Activated CD4-positive, CD25-positive, alpha-beta regulatory T cell (primary cell): ENCODE results near the gene VSIG2.

ENCODE experiments used
- DNase-seq, 4 experiments: peaks; one replicate each; lab custom pipeline; 2025; lab: John Stamatoyannopoulos, UW

The VSIG2 gene

DNA sequence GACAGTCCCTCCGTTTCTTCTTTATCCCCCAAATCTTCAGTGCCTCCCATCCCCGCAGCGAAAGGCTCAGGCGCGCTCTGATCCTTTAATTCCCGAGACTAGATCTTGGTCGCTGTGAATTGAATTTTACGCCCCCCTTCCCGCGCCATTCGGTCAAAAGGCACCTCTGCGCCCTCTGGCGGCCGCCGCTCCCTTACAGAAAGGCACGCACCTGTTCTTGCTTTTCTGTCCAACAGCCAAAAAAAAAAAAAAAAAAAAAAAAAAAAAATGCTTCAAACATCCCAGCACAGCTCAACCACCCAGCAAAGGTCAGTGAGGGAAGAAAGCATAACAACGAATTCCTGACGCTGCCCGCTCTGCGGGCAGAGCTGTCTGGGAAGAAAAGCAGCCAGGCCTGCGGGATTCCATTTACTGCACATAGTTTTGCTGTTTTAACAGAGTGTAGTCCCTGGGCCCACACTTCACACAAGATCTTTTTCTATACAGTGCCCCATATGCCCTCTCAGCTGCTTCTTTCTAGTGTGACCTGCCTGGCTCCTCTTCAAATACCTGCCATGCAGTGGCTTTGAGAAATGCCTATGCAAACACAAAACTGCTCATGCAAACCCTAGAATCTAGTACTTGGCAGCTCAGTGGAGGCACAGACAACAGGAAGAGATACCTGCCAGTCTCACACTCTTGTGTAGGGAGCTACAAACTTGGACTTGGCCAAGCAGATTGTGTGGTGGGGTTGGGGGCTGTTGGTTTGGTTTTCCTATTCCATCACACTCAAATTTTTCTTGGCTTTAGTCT is 11.3 kb upstream of the VSIG2 start:
- peak; percentile 65 to 76 (median 76) for DNase-seq

DNA sequence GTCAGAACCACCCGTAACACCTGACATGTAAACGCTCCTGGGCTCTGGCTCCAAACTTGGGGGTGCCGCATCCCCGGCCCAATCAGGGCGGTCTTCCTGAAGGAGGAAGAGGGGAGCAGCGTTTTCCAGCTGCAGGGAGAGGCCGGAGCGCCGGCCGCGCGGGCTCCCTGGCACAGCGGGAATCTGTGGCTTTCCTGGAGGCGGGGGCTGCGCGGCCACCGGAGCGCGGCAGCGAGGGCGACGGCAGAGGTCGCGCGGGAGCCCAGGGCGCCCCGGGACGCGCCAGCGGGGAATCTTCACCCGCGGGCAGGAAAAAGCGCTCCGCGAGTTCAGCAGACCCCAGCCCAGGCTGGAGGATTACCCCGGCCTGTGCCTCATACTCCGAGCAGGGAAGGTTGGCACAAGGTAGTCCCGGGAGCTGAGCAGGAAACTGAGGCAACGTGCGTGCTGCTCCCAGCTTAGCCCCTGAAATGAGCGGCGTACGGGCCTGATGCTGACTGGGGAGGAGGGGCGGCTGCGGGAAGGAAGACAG is 10.6 kb upstream of the VSIG2 start:
- DNase-seq: no peak

DNA sequence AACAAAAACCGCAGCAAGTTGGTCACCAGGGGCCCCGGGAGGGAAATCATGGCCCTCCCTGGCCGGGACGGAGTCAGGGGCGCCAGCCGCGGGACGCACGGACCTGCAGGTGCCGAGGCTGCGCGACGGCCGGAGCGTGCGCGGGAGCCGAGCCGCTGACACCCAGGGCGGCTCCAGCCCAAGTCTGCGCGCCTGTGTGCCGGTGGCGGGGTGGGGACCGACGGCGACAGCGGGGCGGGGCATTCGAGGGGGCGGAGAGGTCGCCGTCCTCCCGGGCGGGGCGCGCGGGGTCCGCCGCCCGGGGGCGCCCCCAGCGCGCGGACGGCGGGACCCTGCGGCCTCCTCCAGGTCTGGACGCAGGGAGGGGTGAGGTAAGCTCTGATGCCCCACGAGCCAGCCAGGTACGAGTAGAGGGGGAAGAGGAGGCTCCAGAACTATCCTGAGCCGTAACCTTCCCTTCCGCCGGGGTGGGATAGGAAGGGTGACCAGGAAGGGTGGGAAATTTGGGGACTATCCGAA is 10.1 kb upstream of the VSIG2 start, which contains the start of gene ESAM:
Gene ESAM (minus strand): TSS at position 186 of the 519 bp plus-strand sequence. CDS start 136 bp downstream, at position 50.
- DNase-seq: peak in 3 of 4 experiments; percentile 24 to 47 (median 36)

DNA sequence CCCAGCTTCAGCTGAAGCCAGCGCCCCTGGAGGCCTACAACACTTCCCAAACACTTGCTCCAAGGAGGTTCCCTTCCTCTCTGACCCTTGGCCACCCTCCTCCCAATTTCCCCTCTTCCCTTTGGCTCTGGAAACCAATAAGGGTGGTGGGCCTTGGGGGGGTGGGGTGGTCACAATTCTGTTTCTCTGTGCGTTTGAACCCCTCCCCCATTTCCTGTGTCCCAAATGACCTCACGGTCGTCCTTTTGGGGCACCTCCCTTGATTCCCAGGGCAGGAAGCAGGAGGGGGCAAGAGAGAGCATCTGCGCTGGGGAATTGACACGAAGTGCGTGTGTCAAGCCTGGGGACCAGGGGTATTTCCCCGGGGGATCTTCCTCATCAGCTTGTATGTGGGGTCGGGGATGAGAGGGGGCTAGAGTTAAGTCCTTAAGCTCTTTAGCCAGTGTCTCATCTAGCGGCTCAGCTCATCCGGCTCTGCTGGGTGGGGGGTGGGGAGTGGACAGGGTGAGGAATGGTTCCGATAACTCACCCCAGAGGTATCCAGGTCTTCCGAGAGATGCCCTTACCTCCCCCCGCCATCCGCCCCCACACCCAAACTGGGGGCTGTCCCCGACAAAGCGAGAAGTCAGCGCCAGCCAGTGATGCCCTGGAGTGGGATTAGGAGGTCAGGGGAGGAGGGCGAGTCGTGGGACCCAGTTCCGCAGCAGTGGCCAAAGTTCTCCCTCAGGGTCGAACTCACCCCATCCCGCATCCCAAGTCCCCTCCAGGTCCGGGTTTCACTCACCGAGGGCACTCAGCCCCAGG is 9.4 kb upstream of the VSIG2 start:
- DNase-seq: no peak

DNA sequence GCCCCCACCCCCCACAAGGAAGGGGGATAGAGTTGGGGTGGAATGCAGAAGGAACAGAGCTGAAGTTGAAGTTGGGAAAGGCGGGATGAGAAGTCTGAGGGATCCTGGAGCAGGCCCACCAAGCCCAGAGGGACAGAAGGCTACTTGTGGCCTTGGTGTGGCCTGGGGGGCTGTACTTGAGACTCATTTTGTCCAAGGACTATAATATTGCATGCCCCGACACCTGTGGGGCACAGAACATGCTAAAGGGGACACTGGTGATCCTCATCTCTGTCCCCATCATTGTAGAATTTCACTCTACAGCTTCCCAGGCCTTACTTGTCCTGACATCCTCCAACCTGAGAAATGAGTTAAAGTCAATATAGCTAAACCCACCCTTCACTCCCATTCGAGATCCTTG is 8.8 kb upstream of the VSIG2 start:
- DNase-seq: no peak

DNA sequence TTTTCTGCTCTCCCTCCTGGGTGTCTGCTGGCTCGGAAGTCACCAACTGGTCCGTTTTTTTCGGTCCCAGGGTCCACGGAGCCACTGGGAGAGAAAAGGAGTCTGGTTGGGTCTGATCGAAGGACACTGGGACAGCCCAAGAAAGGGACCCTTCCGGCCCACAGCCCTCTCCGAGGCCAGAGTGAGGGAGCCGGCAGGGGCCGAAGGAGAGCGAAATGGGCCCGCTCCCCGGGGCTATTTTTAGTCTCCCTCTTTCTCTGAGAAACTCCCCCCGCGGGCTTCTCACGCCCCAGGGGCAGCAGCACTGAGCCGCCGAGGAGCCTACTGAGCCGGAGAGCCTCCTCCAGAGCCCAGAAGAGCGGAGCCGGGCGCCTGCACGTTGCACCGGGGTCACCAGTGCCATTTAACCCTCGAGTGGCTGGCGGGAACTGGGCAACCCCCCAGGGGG is 8.2 kb upstream of the VSIG2 start:
- DNase-seq: no peak

DNA sequence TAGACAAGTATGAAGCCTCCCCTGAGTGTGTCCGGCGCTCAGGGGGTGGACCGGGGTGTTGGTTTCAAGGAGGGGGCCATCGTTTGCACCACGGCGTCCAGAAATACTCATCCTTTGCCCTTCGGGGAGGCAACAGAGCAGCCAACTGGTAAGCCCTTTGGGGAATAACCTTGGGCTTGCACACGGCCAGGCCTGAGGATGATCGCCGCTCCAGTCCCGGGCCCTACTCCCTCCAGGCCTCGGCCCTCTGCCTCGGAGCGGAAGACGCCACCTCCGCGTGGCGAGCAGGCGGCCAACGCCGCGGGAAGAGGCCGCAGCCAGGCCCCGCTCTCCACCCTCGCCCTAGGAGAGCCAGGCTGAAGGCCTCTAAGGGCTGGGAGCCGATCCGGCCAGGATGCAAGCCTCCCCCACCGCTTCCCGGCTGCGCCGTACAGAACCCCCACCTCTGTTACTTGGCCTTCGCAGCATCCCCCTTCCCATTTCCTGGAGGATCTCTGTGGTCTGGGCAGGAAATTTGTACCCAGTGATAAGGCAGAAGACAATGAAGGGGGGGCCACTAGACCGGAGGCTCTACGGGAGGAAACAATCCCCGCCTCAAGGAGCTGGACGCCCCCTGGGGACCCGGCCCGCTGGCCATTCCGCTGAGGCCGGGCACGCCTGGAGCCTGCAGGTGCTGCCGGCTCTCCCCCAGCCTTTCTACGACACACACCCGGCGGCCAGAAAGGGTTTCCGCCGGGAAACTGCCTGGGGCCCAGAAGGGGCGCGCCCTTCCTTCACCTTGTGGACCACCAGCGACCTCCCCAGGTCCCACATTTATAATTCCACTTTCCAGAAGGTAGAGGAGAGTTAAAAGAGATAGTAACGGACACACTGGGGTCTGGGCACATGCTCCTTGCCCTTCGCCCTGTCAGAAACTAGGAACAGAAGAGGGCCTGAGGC is 7.5 kb upstream of the VSIG2 start:
- DNase-seq: no peak

DNA sequence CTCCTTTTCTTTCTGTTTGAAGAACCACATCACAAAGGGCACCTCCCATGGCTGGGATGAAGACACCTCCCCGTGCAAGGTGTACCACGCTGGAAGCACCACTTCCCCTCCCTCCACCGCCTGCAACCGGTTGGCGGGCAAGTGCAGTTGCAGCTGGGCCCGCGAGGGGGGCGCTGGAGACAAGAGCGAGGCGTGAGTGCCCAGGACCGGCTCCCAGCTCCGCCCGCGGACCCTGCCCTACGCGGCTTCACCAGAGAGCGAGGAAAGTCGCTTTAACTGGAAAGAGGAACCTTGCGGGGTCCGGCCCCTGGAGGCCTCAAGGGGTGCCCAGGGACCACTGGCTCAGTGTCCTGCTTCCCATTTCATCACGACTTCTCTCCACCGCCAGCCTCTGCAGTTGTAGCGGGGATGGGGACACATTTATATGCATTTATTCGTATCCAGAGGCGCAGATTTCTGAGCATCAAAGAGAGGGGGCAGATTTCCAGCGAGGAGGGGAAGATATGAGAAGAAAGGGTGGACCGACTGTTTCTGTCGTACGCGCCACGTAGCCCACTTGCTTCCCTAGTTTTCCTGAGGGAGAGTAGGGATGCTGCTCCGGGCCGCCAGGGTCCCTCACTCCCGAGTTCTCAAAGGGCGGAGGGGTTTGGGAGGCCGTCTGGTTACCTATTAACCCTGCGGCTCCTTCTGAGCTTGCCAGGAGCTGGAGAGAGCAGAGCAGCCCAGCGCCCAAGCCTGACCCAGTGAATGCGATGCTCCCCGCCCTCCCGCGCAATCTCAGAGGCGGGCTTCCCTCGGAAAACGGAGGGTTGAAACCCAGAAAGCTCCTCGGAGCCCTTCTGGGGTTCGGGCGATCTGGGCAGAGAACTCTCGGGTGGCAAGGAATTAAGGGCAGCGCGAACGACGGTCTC is 6.6 kb upstream of the VSIG2 start:
- DNase-seq: peak in 3 of 4 experiments; percentile 37 to 41 (median 40)

DNA sequence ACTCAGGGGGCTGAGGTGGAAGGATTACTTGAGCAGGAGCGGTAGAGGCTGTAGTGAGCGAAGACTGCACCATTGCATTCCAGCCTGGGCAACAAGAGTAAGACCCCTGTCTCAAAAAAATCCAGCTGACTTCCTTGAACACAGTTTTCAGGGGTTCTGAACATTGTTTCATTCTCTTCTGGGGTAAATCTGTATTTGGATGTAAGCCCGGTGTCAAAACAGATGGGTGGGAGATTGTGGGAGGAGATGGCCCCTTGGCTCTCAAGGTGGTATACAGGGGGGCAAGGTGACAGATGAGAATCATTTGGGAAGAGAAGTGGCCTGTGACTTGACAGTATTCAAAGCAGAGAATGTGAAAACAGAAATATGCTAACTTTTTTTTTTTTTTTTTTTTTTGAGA is 5.3 kb upstream of the VSIG2 start:
- no peak for DNase-seq

DNA sequence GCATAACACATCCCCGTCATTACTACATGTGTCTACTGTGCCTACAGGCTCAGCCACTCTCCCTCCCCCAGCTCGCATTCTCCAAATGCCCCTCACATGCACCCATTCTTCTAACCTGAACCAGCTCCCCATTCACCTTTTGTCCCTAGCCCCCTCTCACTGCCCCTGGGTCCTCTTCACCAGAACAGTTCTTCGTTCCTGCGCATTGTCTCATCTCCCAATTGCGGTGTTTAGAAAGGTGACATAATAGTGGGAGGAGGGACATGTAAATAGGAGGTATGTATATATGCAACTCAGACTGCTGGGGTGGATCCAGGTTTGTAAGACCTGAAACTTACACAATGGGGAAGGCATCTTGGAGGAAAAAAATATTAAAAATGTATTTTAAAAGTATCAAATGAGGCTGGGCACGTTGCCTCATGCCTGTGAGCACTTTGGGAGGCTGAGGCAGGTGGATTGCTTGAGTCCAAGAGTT is 4.7 kb upstream of the VSIG2 start:
- DNase-seq: no peak

DNA sequence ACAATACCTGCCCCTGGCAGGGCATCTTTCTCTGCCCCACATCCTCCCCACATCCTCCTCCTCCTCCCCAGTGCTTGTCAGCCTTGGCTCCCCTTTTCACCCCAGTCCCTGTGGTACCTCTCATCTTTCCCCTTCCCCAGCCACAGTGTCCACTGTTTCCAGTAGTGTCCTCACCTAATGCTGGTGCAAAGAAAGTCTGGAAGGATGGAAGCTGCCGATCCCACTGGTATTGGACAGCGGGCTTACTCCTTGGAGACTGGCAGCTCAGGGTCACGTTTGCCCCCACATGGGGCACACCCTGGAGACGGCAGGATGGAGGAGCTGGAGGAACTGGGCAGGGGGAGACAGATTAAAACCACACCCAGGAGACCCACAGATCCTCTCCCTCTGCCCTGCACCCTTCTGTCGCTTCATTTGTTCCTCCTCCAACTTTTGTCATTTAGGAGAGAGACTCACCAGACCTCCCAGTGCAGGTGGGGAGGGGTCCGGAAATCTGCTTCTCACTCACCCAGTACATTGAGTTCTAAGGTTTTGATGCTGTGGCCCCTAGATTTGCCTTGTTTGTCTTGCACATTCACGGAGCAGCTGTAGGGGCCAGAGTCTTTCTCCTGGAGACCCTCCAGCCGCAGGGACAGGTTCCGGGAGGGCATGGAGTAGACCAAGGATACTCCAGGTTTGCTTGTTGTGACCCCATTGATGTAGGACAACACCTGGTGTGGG is 4.1 kb upstream of the VSIG2 start:
- DNase-seq: no peak

DNA sequence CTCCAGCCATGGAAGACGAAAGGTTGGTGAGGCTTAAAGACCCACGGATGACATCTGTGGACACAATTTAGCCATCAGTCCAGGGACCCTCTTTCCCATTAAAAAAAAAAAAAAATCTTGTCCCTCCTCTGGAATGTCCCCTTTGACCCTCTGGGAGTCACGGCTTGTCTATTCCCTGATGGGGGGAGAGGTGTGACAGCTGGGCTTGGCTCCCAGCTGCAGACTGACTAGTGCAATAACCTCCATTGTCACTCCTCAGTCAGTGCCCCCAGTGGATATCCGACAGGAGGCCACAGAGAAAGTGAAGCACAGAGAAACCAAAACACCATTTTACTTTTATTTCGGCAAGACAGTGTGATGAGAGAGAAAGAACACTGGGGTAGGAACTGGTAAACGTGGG is 2.7 kb upstream of the VSIG2 start:
- DNase-seq: no peak

DNA sequence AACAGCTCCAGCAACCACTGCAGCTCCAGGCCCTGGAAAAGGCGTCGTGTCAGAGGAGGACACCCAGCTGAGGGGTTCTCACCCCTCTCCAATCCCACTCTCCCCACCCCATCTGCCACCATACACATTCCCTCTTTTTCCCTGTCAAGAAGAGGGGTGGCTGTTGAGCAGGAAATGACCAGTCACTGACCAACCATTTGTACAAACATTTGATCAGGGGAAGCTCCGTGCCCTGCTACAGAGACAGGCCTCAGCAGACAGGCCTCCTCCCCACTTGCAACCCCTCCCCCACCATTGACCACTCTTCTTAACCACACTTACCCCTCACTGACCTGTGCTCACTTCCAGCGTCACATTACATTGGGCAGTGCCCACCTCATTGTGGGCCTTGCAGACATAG is 2.3 kb upstream of the VSIG2 start:
- DNase-seq: no peak

DNA sequence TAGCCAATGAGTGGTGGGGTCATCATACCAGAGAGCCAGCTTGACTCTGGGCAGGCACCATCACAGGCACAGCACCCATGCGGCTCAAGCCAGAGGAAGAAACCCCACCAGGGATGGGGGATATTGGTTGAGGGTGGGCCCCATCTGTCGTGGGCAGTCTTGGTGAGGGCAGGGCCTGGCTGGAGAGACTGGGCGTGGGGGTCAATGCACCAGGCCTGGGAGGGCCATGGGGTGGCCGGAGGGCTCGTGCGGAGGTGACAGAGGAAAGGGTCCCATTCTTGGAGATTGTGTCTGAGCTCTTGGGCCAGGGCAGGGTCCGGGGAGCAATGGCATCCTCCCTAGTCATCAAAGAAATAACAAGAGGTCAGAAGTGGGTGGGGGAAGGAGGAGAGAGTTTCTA is 1.6 kb upstream of the VSIG2 start:
- no peak for DNase-seq

DNA sequence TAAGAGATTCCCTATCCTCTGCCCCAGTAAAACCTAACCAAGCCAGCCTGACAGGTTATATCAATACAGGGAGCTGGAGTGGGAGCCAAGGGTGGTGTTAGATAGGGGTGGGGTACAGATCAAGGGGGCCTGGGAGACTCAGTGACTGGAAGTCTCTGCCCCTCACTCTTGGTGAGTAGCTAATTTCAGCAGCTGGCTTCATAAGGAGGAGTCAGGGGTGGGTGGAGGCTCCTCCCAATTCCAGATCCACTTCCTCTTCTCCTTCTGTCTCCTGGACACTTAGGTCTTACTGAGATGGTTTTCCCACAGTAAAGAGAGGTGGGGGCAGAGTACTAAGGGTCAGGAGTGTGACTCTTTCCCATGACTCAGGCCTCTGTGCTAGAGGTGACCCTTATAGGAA is 1.1 kb upstream of the VSIG2 start:
- no peak for DNase-seq

DNA sequence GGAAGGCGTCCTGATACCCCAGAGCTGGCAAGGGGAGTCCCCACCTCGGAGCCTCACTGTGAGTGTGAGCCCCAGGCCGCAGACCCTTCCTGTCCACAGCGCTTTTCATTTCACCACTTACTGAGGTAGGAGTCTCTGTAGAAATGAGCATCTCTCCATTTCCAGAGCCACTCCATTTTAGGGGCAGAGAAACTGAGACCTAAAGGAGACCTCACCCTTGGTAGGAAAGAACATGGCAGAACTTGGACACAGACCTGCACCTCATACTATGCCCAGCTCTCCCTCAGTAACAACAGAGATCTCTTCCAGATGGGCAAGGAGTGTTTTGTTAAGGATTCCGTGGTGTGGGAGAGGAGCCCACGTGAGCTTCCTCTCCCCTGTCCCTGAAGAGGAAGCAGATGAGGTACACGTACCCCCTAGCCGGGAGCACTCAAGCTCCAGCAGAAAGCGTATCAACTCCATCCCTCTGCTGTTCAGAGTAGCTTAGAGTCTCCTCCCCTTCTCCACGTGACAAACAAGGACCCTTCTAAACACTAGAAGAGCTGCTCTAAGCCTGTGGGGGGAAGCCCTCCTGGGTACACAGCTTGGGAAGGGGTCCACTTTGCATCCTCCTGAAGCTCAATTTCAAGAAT is 532 bp upstream of the VSIG2 start:
- DNase-seq: no peak

DNA sequence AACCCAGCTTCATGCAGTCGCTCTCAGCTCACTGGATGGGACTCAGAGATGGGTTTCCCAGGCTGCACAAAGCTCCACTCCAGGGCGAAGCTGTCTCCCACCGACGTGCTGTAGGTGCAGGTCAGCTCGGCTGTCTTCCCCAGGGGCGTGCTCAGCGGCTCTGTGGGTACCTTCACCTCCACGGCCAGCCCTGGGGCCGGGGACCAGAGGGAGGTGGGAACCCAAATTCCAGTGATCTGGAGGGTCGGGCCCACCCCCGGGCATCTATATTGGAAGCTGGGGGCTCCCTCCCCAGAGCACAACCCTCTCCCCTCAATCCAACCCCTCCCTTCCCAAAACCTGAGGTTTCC is 689 bp downstream of the VSIG2 start:
- DNase-seq: no peak

DNA sequence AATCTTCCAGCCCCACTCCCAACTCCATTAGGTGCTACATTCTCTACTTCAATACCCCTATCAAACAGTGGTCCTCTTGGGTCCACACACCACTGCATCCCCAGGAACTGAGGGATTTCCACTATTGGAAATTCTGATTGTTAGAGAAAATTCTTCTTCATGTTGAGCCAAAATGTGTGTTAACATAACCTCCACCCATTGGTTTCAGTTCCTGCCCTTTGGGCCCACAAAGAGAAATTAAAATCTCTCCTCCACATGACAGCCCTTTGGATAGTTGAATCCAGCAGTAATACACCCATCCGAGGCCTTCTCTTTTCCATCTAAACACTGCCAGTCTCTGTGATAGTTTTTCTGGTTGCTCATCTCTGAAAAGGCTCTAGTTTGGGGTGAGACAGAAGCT is 2.1 kb downstream of the VSIG2 start:
- no peak for DNase-seq
